ENCODE results near the gene IGLON5.
A peak's percentile ranks its signal among the peaks of the same experiment; 100 is the strongest.

IGLON5 gene

DNA sequence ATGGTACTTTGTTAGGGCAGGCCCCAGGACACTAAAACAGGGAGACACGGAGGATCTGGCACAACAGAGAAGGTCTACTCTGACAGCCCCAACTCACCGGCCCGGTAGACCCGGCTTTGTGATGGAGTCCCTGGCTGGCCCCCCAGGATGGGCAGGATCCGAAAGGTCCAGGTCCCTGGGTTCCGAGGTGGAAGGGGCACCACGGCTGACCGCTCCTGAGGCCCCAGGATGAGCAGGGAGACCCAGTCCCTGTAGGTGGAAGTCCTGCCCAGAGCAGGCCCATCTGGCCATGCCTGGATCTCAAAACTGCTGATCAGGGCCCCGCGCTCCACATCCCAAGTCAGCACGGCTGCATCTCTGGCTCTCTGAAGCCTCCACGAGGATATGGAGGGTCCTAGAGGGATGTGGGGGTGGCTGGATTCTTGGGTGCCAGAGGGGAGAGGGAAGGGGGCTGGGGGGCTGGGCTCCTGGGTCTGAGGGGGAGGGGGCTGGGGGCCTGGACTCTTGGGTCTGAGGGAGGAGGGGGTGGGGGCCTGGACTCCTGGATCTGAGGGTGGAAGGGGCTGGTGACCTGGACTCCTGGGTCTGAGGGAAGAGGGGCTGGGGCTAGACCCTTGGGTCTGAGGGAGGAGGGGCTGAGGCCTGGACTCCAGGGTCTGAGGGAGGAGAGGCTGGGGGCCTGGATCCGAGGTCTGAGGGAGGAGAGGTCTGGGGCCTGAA lies 25.9 kb downstream of the IGLON5 start:
- H2AFZ ChIP-seq (ENCODE audit: low read length), result no peak overlapping the region
- H3K79me1 ChIP-seq (ENCODE audit: low read depth, low read length), result peaks cover 2% of the 10 kb centered on the region
- H2BK120ac ChIP-seq (ENCODE audit: low read depth, low read length), result peak overlapping the region; percentile 87
- no peak overlapping the region for H4K8ac ChIP-seq (ENCODE audit: low read depth, low read length)
- no peak overlapping the region for H3K9ac ChIP-seq (ENCODE audit: low read depth, low read length, poor library complexity)
- H2BK5ac ChIP-seq (ENCODE audit: low read length), result peak overlapping the region; percentile 53
- H3K4me3 ChIP-seq (ENCODE audit: low read length in 2 of 2), result no peak overlapping the region
- H3K27ac ChIP-seq (replicated peaks; ENCODE audit: low read length), result no peak overlapping the region
- H2BK15ac ChIP-seq (ENCODE audit: low read length), result peak overlapping the region; percentile 84
- H3K4ac ChIP-seq (ENCODE audit: low read length), result no peak overlapping the region
- no peak overlapping the region for H3K18ac ChIP-seq (ENCODE audit: low read length)
- no peak for DNase-seq (ENCODE audit: low spot score)
- no peak overlapping the region for H2BK12ac ChIP-seq (ENCODE audit: low read length)
- no peak overlapping the region for H3K23ac ChIP-seq (ENCODE audit: low read depth, low read length, poor library complexity)
- peaks cover 2 to 5% of the 10 kb centered on the region in 2 donors for H3K4me1 ChIP-seq (ENCODE audit: control insufficient read depth in 2 of 2, insufficient read depth in 1 of 2, low read depth in 1 of 2, low read length in 2 of 2)
- H3K27me3 ChIP-seq (ENCODE audit: control insufficient read depth in 3 of 3, insufficient read depth in 3 of 3, low read depth in 1 of 3, low read length in 3 of 3), result peaks cover 0 to 15% (median 7%) of the 10 kb centered on the region in 3 experiments
- H4K91ac ChIP-seq (ENCODE audit: low read depth, low read length, poor library complexity), result no peak overlapping the region
- WGBS, 2 donors (ENCODE audit: extremely low coverage in 2 of 2, insufficient read length in 2 of 2, insufficient replicate concordance in 1 of 2), result no CpG with 5 or more reads among the region's 13 CpGs
- no peak overlapping the region for H3K14ac ChIP-seq (ENCODE audit: low read length)
- H3K36me3 ChIP-seq (replicated peaks in 1 of 2; ENCODE audit: control insufficient read depth in 2 of 2, insufficient read depth in 2 of 2, low read length in 2 of 2), result no peaks in the 10 kb centered on the region
- H3K9me3 ChIP-seq (replicated peaks in 1 of 2; ENCODE audit: control insufficient read depth in 2 of 2, insufficient read depth in 1 of 2, low read depth in 1 of 2, low read length in 2 of 2), result peaks cover 0 to 4% of the 10 kb centered on the region in 2 donors
- no peak overlapping the region for H3K4me2 ChIP-seq (ENCODE audit: insufficient read depth, low read length, poor library complexity, severe bottlenecking)
- H2AK5ac ChIP-seq (ENCODE audit: low read depth, low read length), result peak overlapping the region; percentile 81

- Histone ChIP-seq H2BK12ac (ENCODE audit: low read length) (no peak overlapping the region), H2BK120ac (ENCODE audit: low read depth, low read length) (peak overlapping the region; percentile 87), H3K18ac (ENCODE audit: low read length) (no peak overlapping the region), H4K8ac (ENCODE audit: low read depth, low read length) (no peak overlapping the region), H3K4me1 (ENCODE audit: control insufficient read depth in 2 of 2, insufficient read depth in 1 of 2, low read depth in 1 of 2, low read length in 2 of 2) (peaks cover 2 to 5% of the 10 kb centered on the region in 2 donors), H2AFZ (ENCODE audit: low read length) (peak overlapping the region; percentile 95), H3K23ac (ENCODE audit: low read depth, low read length, poor library complexity) (no peak overlapping the region), H3K27ac (replicated peaks; ENCODE audit: low read length) (no peak overlapping the region), H2AK5ac (ENCODE audit: low read depth, low read length) (peak overlapping the region; percentile 81), H3K9ac (ENCODE audit: low read depth, low read length, poor library complexity) (no peak overlapping the region), H3K4me3 (ENCODE audit: low read length in 2 of 2) (peak overlapping the region in 1 of 2 donors; percentile 51), H3K14ac (ENCODE audit: low read length) (peak overlapping the region; percentile 63), H2BK5ac (ENCODE audit: low read length) (no peak overlapping the region), H3K4me2 (ENCODE audit: insufficient read depth, low read length, poor library complexity, severe bottlenecking) (no peak overlapping the region), H3K9me3 (replicated peaks in 1 of 2; ENCODE audit: control insufficient read depth in 2 of 2, insufficient read depth in 1 of 2, low read depth in 1 of 2, low read length in 2 of 2) (peaks cover 0 to 4% of the 10 kb centered on the region in 2 donors), H3K36me3 (replicated peaks in 1 of 2; ENCODE audit: control insufficient read depth in 2 of 2, insufficient read depth in 2 of 2, low read length in 2 of 2) (no peaks in the 10 kb centered on the region), H2BK15ac (ENCODE audit: low read length) (peak overlapping the region; percentile 84), H3K4ac (ENCODE audit: low read length) (no peak overlapping the region), H3K79me1 (ENCODE audit: low read depth, low read length) (peaks cover 2% of the 10 kb centered on the region), H4K91ac (ENCODE audit: low read depth, low read length, poor library complexity) (no peak overlapping the region), H3K27me3 (ENCODE audit: control insufficient read depth in 3 of 3, insufficient read depth in 3 of 3, low read depth in 1 of 3, low read length in 3 of 3) (peaks cover 0 to 19% (median 7%) of the 10 kb centered on the region in 3 experiments)
- DNase-seq (ENCODE audit: low spot score), result no peak
- WGBS, 2 donors (ENCODE audit: extremely low coverage in 2 of 2, insufficient read length in 2 of 2, insufficient replicate concordance in 1 of 2), result no CpG with 5 or more reads among the region's 19 CpGs
Measured at GRCh38 chr19:51337861-51338562, 26.6 kb downstream of the IGLON5 start.

DNA sequence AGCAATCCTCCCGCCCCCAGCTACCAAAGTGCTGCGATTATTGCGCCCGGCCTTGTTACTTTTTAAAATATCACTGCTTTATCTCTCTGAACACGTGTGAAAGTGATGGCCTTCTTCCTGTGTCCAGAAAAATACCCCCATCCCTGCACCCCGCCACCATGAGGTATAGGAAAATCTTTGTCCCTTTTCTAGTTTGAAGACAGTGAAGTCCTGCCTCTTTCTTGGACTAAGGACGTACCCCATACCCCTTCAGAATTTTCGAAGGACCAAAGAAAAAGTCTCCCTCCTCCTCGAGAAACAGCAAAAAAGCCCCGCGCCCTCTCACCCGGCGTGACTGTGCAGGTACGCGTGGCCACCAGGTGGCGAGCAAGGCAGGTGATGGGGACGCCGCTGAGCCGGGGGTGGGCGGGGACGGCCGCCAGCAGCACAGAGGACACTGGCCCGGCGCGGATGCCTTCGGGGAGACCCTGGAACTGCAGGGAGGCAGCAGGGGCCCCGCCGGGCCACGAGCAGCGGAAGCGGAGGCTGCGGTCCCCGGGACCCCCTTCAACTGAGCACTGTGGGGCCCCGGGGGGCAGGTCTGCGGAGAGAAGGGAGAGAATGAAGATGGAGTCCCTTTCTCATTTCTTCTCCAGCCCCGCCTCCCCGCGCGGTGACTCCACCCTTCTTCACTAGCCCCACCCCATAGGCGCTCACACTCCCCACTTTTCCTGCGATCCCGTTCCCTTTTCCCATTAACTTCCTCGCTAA lies 27.3 kb downstream of the IGLON5 start:
- Histone ChIP-seq H3K18ac (ENCODE audit: low read length) (peak overlapping the region; percentile 91), H3K4me1 (ENCODE audit: control insufficient read depth in 2 of 2, insufficient read depth in 1 of 2, low read depth in 1 of 2, low read length in 2 of 2) (peaks cover 2 to 5% of the 10 kb centered on the region in 2 donors), H3K27me3 (ENCODE audit: control insufficient read depth in 3 of 3, insufficient read depth in 3 of 3, low read depth in 1 of 3, low read length in 3 of 3) (peaks cover 0 to 19% (median 7%) of the 10 kb centered on the region in 3 experiments), H2BK5ac (ENCODE audit: low read length) (peak overlapping the region; percentile 88), H3K4me2 (ENCODE audit: insufficient read depth, low read length, poor library complexity, severe bottlenecking) (peak overlapping the region; percentile 72), H3K4me3 (ENCODE audit: low read length in 2 of 2) (peak overlapping the region; percentile 51 to 95), H3K27ac (replicated peaks; ENCODE audit: low read length) (peak overlapping the region; percentile 51), H2BK120ac (ENCODE audit: low read depth, low read length) (no peak overlapping the region), H2AK5ac (ENCODE audit: low read depth, low read length) (no peak overlapping the region), H3K14ac (ENCODE audit: low read length) (no peak overlapping the region), H3K36me3 (replicated peaks in 1 of 2; ENCODE audit: control insufficient read depth in 2 of 2, insufficient read depth in 2 of 2, low read length in 2 of 2) (no peaks in the 10 kb centered on the region), H3K9me3 (replicated peaks in 1 of 2; ENCODE audit: control insufficient read depth in 2 of 2, insufficient read depth in 1 of 2, low read depth in 1 of 2, low read length in 2 of 2) (peaks cover 0 to 4% of the 10 kb centered on the region in 2 donors), H4K8ac (ENCODE audit: low read depth, low read length) (no peak overlapping the region), H2BK15ac (ENCODE audit: low read length) (no peak overlapping the region), H4K91ac (ENCODE audit: low read depth, low read length, poor library complexity) (no peak overlapping the region), H2BK12ac (ENCODE audit: low read length) (no peak overlapping the region), H3K4ac (ENCODE audit: low read length) (no peak overlapping the region), H2AFZ (ENCODE audit: low read length) (peak overlapping the region; percentile 95), H3K79me1 (ENCODE audit: low read depth, low read length) (peaks cover 2% of the 10 kb centered on the region), H3K9ac (ENCODE audit: low read depth, low read length, poor library complexity) (peak overlapping the region; percentile 63), H3K23ac (ENCODE audit: low read depth, low read length, poor library complexity) (no peak overlapping the region)
- WGBS, 2 donors (ENCODE audit: extremely low coverage in 2 of 2, insufficient read length in 2 of 2, insufficient replicate concordance in 1 of 2), result no CpG with 5 or more reads among the region's 43 CpGs
- DNase-seq (ENCODE audit: low spot score), result peak; percentile 78

Measured in neuronal stem cell (in vitro differentiated cells).